HL-60 (cell line): Measurements from ENCODE around the gene MBD4.

Experiments used
- CTCF ChIP-seq: IDR thresholded peaks from one replicate; pipeline ENCODE4 v1.5.1; 2011; ENCODE audit warnings: low read length, control low read depth, inconsistent platforms; ENCODE audit not compliant: insufficient read depth
- REST ChIP-seq: IDR thresholded peaks from 2 replicates; pipeline ENCODE4 v1.6.1; 2012; ENCODE audit warnings: low read depth; ENCODE audit not compliant: insufficient replicate concordance

GRCh38 chr3:129463716-129464115 is 24.0 kb upstream of the MBD4 start:
- no peak for TF ChIP-seq CTCF
- TF ChIP-seq REST, result no peak
